Panc1 (cell line): ENCODE results near the gene CFHR3. TPM values are rescaled to one million over a fixed set of nuclear protein-coding genes. Genes with fewer than 3 reads are reported as not detected.
"Not testable (repeated sequence)": the region's sequence is repeated elsewhere in the genome, so short reads cannot be mapped to it uniquely, and the experiment has no call there.

ENCODE experiments used
- ATAC-seq: fragments of 200-7000 bp; cut with Tn5 transposase; 2 replicates; pipeline ENCODE4 v1.9.1; 2020; ENCODE audit warnings: mild to moderate bottlenecking, moderate library complexity
- BruUV-seq: library from RNA; stranded (reverse); fragments of 400-500 nt; replicated peaks from 2 replicates; lab custom pipeline; 2021; lab: Mats Ljungman, UMichigan
- CTCF ChIA-PET: fragments of 300-600 bp; sonication (Branson Sonifier 250); formaldehyde crosslinking; loops from one replicate; lab custom pipeline; 2022; ENCODE audit warnings: antibody characterized with exemption; lab: Charles Lee
- POLR2A ChIA-PET: fragments of 300-600 bp; sonication (Branson Sonifier 250); formaldehyde crosslinking; loops from one replicate; lab custom pipeline; 2022; ENCODE audit warnings: antibody characterized with exemption; lab: Charles Lee
- DNase-seq: peaks from one replicate; pipeline ENCODE4 v3.0.0-alpha.2; 2010; ENCODE audit warnings: low read depth, low spot score
- H3K27ac ChIP-seq: 2 replicates; pipeline ENCODE4 v1.5.1; 2011; ENCODE audit warnings: mild to moderate bottlenecking, low read length, inconsistent platforms
- H3K27me3 ChIP-seq: fragments of 200-500 bp; sonication (Bioruptor generic); 2 replicates; pipeline ENCODE4 v1.6.0; 2014; ENCODE audit warnings: low read length, inconsistent platforms; ENCODE audit not compliant: control insufficient read depth, insufficient read depth
- H3K36me3 ChIP-seq: fragments of 200-500 bp; sonication (Bioruptor generic); 2 replicates; pipeline ENCODE4 v1.5.1; 2014; ENCODE audit warnings: inconsistent platforms, mild to moderate bottlenecking, low read length, moderate library complexity; ENCODE audit not compliant: control insufficient read depth, insufficient read depth
- H3K4me1 ChIP-seq: 2 replicates; pipeline ENCODE4 v1.5.1; 2011; ENCODE audit warnings: inconsistent platforms, mild to moderate bottlenecking, low read length, moderate library complexity; ENCODE audit not compliant: control insufficient read depth, insufficient read depth
- H3K4me3 ChIP-seq, 2 experiments: 2 replicates each; pipeline ENCODE4 v1.5.1; 2011 to 2012; ENCODE audit warnings: low read depth in 2 of 2, low read length in 2 of 2, mild to moderate bottlenecking in 2 of 2, inconsistent platforms in 1 of 2, moderate library complexity in 1 of 2
- H3K9me3 ChIP-seq: fragments of 200-500 bp; sonication (Bioruptor generic); 2 replicates; pipeline ENCODE4 v1.5.1; 2014; ENCODE audit warnings: low read depth, mild to moderate bottlenecking, inconsistent platforms, low read length, moderate library complexity; ENCODE audit not compliant: control insufficient read depth, insufficient read depth
- in situ Hi-C: cut with HindIII; loops from 2 replicates; pipeline ENCODE4 v1.10.0; 2016; ENCODE audit warnings: low sequenced_read_pairs, low pct_unique_long_range_greater_than_20kb
- intact Hi-C: fragments of 100-400 bp; cut with micrococcal nuclease; formaldehyde crosslinking; loops from one replicate; pipeline ENCODE4 v1.10.0; 2022; ENCODE audit not compliant: unreplicated experiment
- total RNA-seq: library from RNA; stranded (reverse); gene quantifications from one replicate; pipeline ENCODE4 v1.2.1, GENCODE V29; 2021; ENCODE audit not compliant: unreplicated experiment
- TF ChIP-seq, protein P1 (sequence below): fragments of 450-650 bp; IDR thresholded peaks from 2 replicates; pipeline ENCODE4 v1.5.1; 2017; ENCODE audit warnings: mild to moderate bottlenecking

The CFHR3 gene
- total RNA-seq, 1 experiment from 2014 or later = not detected

DNA sequence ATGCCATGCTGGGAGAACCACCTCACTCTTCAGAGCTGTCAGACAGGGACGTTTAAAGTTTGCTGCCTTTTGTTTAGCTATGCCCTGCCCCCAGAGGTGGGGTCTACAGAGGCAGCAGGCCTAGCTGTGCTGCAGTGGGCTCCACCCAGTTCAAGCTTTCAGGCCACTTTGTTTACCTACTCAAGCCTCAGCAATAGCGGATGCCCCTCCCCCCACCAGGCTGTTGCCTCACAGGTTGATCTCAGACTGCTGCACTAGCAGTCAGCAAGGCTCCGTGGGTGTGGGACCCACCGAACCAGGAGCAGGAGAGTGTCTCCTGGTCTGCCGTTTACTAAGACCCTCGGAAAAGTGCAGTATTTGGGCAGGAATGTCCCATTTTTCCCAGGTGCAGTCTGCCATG lies 42.8 kb downstream of the CFHR3 start:
- DNase-seq, CTCF ChIA-PET, POLR2A ChIA-PET, H3K4me1 ChIP-seq, H3K27me3 ChIP-seq, ATAC-seq, H3K9me3 ChIP-seq, in situ Hi-C loops, H3K36me3 ChIP-seq, H3K27ac ChIP-seq, BruUV-seq, H3K4me3 ChIP-seq: not testable (repeated sequence)
- intact Hi-C loops = loop anchor here (5.0 kb wide), 1 partner anchor 125 kb away; the partner anchor contains the start of gene CFHR2

DNA sequence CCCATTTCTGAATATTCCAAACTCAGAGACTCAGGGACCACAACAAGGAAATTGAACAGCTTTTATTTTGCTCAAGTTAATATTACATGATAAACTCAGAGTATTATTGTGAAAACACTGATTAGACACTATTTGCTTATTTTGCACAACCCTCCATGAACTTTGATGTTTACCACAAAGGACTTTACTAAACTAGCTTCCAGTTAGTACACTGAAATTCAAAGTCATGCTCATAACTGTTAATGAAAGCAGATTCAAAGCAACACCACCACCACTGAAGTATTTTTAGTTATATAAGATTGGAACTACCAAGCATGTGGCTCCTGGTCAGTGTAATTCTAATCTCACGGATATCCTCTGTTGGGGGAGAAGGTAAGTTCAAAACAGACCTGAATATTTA lies 44.9 kb downstream of the CFHR3 start, which contains the start of gene CFHR1:
Gene CFHR1, plus strand, starts transcription at position 201 of the 400 bp plus-strand sequence. Its CDS starts 114 bp downstream, at position 315.
- CTCF ChIA-PET, POLR2A ChIA-PET, BruUV-seq, H3K9me3 ChIP-seq, ATAC-seq, H3K27me3 ChIP-seq, H3K27ac ChIP-seq, H3K4me3 ChIP-seq, H3K36me3 ChIP-seq, DNase-seq, H3K4me1 ChIP-seq, in situ Hi-C loops: not testable (repeated sequence)
- intact Hi-C loops = loop anchor here (5.0 kb wide), 1 partner anchor 123 kb away; the partner anchor contains the start of gene CFHR2

GRCh38 chr1:196827860-196828259 lies 53.2 kb downstream of the CFHR3 start:
- POLR2A ChIA-PET, intact Hi-C loops, H3K9me3 ChIP-seq, H3K4me3 ChIP-seq, BruUV-seq, H3K27me3 ChIP-seq, DNase-seq, H3K4me1 ChIP-seq, H3K27ac ChIP-seq, in situ Hi-C loops, H3K36me3 ChIP-seq, CTCF ChIA-PET: not testable (repeated sequence)
- peak; percentile 77; the same call in 1 of the 2 replicates for ATAC-seq
- TF ChIP-seq, protein P1, sequence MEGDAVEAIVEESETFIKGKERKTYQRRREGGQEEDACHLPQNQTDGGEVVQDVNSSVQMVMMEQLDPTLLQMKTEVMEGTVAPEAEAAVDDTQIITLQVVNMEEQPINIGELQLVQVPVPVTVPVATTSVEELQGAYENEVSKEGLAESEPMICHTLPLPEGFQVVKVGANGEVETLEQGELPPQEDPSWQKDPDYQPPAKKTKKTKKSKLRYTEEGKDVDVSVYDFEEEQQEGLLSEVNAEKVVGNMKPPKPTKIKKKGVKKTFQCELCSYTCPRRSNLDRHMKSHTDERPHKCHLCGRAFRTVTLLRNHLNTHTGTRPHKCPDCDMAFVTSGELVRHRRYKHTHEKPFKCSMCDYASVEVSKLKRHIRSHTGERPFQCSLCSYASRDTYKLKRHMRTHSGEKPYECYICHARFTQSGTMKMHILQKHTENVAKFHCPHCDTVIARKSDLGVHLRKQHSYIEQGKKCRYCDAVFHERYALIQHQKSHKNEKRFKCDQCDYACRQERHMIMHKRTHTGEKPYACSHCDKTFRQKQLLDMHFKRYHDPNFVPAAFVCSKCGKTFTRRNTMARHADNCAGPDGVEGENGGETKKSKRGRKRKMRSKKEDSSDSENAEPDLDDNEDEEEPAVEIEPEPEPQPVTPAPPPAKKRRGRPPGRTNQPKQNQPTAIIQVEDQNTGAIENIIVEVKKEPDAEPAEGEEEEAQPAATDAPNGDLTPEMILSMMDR = peak; percentile 13; the same call in 1 of the 2 replicates

Other genes starting within 250 kb of the CFHR3 start
- gene KCNT2, start 166.4 kb upstream of the CFHR3 start, total RNA-seq = 0.41 TPM
- gene CFH, start 122.8 kb upstream of the CFHR3 start, total RNA-seq = 0.36 TPM
- gene CFHR1, start 44.9 kb downstream of the CFHR3 start, total RNA-seq = 0.23 TPM
- not detected for gene CFHR4, start 113.2 kb downstream of the CFHR3 start, total RNA-seq
- not detected for gene CFHR2, start 168.9 kb downstream of the CFHR3 start, total RNA-seq
- gene CFHR5, start 202.7 kb downstream of the CFHR3 start, total RNA-seq = not detected